ENCODE results near the gene ELP1. TPM values are rescaled to one million over a fixed set of nuclear protein-coding genes. Genes with fewer than 3 reads are reported as not detected.

ELP1 gene
- total RNA-seq, 1 experiment from 2014 or later: 40.0 TPM

Other genes with a start within 250 kb of the ELP1 start
- not detected in 2 replicates for gene ACTL7B, start 78.1 kb downstream of the ELP1 start, total RNA-seq (2014; rRNA removed; shearing (Covaris generic))
- not detected in 2 replicates for gene ACTL7A, start 71.9 kb downstream of the ELP1 start, total RNA-seq (2014; rRNA removed; shearing (Covaris generic))
- gene ABITRAM, start 276 bp upstream of the ELP1 start, total RNA-seq (2014; rRNA removed; shearing (Covaris generic)): 13.1 and 15.5 TPM in 2 replicates
- gene CTNNAL1, start 79.4 kb upstream of the ELP1 start, total RNA-seq (2014; rRNA removed; shearing (Covaris generic)): 169 and 180 TPM in 2 replicates
- 45.5 and 46.0 TPM in 2 replicates for gene TMEM245, start 185.8 kb upstream of the ELP1 start, total RNA-seq (2014; rRNA removed; shearing (Covaris generic))
- not detected in 2 replicates for gene FRRS1L, start 233.1 kb upstream of the ELP1 start, total RNA-seq (2014; rRNA removed; shearing (Covaris generic))

Measured in A172 (cell line).